GM18861 (cell line): ENCODE data around the gene ROBO1.

ENCODE experiments used
- ATAC-seq: cut with Tn5 transposase; IDR thresholded peaks from one replicate; pipeline ENCODE4 v1.9.1; 2021; ENCODE audit not compliant: unreplicated experiment

Gene ROBO1

DNA sequence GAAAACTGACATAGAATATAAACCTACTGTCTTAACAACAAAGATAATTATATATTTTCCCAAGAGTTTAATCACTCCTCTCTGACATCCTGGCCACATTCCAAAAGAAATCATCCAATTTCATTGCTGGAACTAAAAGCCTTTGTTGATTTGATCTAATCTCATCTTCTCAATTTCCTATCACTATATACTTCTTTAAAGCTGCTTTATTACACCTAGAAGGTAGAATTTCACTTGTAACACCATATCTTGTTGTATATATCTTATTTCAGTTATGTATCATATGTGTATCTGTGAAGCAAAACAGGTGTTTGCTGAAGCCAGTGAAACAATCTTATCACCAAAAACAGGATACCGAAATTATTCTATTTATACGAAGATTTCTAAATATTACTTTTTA, 740.2 kb downstream of the ROBO1 start:
- no peak for ATAC-seq

DNA sequence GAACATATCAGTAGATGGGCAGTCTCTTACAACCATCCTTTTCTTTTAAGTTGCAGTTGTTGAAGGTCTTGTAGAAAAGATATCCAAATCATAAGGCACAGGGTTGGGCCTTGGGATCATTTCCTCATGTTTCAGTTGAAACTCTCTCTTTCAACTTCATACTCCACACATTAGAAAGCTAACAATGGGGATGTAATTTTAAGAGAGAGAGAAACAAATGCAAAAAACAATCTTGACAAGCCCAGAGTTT, 747.9 kb downstream of the ROBO1 start:
- ATAC-seq = no peak

DNA sequence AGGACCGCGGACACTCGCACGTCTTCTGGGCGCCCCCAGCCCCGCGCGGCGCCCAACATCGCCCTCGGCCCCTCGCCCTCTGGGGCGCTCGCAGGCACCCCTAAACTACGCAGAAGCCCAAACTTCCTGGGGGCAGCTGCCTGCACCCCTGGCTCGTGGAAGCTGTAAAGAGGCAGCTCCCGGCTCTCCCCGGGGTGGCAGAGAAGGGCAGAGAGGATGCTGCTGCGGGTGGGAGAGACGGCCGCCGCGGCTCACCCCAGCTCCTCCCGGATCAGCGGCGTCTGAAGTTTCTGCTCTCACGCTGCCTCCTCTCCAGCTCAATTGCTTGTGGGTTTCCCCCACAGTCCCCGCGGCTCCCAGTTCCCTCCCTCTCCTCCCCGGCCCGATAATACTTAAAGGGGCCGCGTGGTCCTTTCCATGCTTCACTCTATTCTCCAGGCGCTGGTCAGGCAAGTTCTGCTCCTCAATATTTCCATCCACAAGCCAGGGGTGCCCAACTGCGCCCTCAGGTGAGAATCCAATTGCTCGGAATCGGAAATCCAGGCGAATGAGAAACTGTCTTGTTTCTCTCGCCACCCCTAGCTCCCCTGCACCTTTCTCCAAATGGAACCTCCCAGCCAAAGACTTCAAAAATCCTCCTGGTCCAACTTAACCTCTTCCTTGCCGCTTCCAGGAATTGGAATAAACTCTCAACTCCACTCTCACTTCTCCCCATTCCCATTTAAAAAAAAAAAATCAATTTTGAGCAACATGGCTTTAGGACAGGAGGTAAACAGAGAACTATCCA, 748.5 kb downstream of the ROBO1 start:
- ATAC-seq = no peak

DNA sequence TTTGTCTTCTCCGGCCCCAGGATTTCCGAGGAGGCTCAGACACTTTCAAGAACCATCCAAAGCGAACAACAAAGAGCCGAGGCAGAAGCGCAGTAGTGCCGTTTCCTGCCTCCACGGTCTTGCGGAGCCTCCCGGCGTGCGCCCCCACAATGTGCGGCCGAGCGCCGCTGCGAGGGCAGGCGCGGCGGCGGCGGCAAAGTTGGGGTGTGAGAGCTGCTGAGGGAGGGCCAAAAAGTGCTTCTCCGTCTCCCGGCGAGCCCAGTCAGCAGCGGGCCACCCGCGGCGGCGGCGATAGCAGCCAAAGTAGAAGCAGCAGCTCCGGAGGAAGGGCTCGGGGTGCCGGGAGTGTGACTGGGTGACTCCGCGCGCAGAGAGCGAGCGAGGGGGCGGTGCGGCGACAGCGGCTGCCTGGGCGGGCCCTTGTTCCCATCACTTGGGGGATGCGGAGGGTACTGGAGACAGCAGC, 749.1 kb downstream of the ROBO1 start:
- ATAC-seq = no peak

DNA sequence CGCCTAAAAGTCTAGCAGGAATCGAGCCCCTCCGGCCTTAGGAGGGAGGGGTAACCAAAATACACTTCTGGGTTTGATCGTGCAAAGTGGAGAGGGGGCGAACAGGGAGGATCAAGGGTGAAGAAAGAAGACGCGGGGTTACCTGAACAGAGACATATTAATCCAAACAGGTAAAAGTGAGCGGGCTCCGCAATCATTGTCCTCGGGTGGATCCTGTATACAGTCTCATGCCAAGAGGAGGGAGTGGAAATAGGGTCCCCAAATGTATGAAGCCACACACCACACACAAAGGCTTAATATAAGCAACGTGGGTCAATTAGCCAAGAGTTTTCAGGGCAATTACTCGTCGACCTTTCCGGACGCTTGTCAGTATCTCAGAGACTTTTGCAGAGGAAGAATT, 749.5 kb downstream of the ROBO1 start:
- no peak for ATAC-seq

DNA sequence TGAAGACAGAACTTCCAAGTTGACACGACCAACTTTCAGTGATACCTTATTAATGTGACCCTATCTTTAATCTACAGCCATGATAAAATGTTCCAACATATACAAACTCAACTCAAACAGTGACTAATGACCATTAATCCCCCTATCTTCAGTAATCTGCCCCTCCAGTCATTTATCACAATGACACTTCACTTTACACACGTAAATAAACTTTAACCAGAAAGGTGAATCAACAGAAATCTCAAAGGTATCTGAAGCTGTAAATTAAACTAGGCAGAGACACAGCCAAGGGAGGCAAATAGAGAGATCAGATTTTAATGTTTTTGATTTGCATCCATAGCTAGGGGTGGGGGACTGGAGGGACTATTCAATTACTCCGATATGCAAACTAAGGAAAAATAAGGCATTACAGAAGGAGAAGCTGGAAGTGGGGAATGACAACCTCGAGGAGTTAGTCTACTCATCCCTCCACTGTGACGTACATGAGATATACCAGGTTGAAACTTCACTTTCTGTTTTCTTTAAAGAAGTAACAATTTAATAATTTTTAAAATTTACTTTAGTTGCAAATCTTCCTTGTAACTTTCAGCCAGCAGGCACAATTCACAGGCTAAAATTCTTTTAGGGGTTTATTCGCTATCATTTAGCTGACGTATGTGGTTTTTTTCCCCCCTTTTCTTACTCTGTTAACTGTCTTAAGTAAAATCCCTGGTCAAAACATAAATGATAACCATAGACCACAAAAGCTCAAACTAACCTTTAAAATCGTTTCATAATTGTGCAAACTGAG, 751.0 kb downstream of the ROBO1 start:
- no peak for ATAC-seq

DNA sequence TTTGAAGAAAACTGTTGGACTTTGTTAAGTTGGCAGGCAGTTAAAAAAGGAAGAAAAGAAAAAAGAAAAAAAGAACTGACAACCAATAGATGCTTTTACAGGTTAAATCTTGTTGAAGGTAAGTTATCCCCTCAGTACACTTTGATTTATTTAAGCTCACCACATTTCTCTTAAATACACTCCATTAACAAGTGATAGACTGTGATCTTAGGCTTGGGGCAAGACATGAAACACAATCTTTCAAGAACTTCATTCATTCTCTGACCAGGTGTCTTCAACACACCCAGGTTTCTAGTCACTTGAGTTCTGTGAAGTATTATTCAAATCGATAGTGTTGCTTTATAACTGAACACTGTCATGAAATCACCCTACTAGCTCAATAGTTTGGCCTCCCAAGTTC, 751.9 kb downstream of the ROBO1 start:
- ATAC-seq = no peak

DNA sequence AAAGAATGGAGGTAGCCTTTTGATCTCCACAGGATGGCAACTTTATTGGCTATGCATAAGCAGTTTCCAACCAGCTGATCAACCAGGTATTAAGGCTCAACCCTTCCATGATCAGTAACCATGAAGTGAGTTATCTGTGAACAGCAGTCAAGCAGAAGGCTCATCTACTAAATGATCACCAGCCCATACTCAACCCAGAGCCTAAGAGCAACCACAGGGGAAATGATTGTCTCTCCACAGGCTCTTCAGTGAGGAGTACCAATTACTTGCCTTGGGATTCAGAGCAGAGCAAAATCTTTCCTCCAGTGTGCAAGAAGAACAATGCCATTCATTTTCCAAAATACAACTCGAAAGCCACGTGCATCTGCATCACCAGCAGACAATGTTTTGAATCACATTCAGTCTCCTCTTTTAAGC, 754.8 kb downstream of the ROBO1 start:
- no peak for ATAC-seq

DNA sequence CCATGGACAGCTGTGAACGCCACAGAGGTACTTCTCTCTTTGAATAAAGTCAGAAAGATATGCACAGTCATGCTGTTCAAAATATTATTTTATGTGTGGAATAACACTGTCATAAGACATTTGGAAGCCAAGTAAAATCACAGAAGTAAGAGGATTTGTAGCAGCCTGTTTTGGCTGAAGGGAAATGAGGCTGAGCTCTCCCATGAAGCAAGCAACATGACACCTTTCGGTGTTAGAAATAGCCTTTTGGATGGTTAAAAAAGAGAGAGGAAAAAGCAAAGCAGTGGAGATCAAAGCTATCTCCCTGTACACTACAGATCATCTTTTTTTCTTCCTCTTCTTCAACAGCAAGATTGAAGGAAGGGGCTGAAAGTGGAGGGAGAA, 755.3 kb downstream of the ROBO1 start:
- no peak for ATAC-seq

DNA sequence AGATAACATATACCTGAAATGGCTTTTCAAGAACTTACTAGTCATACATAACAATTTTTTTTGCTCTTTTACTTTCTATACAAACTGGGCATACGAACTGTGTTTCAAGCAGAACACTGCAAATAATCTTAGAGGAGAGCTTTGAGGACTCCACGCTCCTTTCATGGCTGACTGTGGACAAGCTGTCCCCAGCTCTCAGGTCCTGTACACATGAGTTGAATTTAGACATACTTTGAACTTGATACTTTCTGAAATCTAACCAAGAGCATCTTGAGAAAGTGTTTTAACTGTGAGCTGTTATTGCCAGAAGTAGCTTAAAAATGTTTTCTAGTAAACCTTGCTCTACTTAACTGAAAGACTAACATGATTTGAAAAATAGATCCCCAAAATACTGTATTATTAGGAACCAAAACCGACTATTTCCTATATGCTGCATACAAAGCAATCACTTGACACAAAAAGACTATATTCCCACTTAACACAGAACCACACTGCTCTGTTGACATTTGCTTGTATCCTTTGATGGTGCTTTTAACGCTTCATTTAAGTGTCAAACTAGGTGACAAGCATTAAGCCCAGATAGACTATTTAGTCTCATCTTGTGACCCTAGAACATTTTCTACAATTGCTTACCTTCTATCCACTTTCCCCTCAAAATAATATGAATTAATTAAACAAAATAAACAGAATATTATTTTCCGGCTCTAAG, 755.8 kb downstream of the ROBO1 start:
- no peak for ATAC-seq

DNA sequence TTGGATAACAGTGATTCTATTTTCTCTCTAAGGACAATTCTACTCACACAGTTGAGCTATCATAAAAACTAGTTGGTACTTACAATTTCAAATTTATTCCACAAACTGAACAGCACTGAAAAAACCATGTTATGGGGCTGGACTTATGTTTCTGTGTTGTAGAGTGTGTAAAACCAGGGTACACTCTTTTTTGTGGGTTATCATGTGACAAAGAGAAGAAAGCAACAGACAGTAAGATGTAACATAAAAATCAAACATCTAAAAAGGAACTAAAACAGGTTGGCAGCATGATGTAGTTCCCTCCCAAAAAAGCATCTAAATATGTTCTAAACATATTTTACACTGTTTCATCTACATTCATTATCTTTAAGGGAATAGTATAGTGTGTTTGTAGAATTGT, 757.9 kb downstream of the ROBO1 start:
- no peak for ATAC-seq

DNA sequence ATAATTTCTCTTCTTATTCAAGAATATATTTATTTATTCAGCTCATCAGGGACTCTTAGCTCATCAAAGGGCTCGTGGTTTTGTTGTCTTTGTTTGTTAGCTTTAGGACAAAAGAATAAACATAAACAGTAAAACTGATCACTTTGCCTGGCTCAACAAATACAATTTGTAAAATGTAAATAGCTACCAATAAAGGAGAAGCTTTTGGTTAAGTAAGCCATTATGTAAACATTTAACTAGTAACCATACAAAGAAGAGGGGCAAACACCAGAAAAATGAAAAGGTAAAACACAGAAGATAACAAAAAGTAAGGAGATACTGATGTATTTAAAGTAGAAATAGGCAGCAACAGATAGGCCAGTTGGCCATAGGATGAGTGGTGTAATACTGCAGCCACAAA, 761.7 kb downstream of the ROBO1 start:
- ATAC-seq = no peak

DNA sequence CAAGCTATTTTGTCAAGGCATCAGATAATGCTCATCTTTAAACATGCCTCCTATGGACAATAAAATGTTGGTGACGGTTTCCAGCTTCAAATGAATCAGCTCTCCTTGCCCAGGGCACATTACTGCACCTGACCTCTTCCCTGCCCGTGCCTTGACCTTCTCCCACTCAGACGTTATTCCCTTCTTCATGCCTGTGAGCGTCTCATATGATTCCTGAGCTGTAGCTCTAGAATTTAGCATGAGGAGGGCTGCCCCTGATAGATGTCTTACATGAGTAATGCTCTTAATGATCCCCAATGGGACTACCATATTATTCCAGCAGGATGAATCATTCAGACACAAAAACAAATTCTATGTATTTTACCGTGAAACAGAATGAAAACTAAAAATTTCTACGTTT, 762.7 kb downstream of the ROBO1 start:
- no peak for ATAC-seq

DNA sequence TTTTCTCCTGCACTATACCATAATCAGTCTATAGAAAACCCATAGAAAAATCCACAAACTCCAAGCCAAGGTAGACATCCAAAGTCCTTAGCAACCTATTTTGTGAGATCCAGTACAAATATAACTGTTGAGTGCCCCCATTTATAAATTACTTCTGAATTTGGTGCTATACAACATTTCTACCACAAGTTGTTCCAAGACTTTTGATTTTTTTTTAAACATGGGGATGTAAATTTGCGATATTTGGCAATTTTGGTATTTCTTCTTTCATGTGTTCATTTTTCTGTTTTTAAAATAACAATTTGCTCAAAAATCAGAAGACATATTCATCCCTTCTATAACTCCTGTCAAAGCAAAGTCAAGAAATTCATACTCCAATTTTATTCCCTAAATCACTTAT, 763.8 kb downstream of the ROBO1 start:
- ATAC-seq = no peak

DNA sequence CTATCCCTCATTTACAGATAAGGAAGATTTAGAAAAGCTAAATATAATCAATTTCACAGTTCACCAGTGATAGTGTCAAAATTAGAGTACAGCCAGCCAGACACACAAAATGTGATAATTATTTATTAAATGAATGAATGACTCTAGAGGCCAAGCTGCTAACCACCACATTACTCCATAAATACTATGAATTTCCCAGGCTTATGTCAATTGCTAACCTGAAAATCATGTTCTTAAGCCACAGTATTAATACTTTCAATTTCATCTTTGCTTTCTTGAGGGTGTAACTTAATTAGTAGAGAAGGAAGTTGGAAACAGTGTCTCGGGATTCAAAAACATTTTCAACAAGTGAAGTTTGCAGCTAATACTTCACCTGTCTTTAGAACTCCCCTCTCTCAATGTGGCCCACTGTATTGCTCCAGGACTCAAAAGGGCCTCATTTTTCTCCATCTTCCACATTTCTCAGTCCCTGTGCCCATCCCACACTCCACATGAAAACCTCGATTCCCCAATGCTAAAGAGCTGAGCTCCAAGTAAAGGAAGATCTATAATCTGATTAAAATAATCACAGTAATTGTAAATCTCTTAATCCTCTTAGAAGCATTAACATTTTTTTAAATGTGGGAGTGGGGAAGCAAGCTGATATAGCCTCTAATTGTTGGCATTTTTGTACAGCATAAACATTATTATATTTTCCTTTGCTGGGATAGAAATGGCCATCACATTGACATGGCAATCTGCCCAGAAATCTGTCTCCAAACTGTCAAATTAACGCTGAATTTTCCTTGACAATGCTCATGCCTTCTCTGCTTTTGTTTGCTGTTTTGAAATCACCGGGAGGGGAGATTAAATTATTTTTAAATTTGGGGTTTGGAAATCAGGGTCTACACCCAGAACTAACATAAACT, 765.1 kb downstream of the ROBO1 start:
- no peak for ATAC-seq

DNA sequence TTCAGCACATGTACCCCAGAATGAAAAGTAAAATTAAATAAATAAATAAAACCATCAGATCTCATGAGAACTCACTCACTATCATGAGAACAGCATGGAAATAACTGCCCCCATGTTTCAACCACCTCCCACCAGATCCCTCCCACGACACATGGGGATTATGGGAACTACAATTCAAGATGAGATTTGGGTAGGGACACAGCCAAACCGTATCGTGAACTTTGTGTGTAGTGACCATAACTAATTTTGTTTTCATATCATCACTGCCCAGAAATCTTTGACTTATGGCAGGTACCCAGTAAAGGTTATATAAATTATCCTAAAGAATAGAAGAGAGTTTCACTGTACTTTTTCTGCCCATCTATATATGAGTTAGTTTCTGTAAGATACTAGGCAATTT, 766.5 kb downstream of the ROBO1 start:
- ATAC-seq = no peak

DNA sequence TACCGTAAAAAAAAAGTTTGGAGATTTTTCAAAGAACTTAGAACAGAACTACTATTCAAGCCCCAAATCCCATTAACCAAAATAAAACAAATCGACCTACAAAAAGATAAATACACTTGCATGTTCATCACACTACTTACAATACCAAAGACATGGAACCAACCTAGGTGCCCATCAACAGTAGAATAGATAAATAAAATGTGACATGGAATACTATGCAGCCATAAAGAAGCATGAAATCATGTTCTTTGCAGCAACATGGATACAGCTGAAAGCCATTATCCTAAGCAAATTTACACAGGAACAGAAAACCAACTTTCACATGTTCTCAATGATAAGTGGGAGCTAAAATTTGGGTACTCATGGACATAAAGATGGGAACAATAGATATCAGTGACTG, 768.7 kb downstream of the ROBO1 start:
- ATAC-seq = no peak

DNA sequence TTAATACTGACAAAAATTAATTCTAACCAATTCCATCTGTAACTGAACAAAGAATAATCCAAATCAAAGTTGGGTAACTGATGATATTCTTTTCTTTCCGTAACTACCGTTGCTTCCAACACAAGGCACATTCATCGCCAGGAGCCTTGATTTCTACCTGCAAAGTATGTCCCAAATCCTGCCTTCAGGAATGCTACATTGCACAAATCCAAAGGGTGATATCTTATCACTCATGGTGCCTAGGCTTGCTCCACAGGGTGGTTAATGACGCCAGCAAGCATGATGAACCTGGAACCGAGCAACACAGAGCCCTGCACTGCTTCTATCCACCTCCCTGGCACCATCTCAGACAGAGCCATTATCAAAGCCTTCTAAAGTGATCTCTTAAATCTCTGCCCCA, 772.7 kb downstream of the ROBO1 start:
- no peak for ATAC-seq

DNA sequence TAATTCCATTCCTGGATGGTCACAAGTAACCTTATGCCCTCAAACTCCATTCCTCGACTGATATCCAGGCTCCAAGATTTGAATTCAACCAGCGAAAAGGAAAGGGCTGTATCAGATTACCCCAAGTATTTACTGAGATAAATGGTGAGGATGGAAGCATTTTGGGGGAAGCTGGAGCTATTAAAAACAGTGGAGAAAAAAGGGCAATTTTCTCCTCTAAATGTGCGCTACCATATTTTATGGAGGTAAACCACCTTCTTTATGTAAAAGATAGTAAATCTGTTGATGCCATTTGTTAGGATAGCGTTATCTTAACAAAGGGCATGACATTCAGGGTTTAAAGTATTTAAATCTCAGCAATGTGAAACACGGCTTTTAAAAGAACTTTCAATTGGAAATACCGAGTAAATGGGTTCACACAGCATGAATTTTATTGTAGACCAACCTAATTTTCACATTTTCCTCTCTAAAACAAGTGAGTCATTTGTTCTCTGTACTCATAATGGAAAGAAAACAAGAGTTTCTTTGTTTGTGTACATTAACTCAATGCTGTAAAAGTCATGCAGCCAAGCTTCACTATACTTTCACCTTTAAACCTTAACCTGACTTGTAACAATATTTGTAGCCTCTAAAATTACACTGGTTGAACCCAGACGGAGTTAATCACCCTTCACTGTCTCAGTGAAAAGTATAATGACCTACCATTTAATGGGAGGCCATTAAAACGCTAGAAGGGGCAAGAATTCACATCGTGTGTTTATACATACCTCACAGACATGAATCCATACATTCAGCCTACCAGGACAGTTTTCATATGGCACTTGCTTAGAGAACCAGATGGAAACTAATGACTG, 773.4 kb downstream of the ROBO1 start:
- ATAC-seq = no peak

DNA sequence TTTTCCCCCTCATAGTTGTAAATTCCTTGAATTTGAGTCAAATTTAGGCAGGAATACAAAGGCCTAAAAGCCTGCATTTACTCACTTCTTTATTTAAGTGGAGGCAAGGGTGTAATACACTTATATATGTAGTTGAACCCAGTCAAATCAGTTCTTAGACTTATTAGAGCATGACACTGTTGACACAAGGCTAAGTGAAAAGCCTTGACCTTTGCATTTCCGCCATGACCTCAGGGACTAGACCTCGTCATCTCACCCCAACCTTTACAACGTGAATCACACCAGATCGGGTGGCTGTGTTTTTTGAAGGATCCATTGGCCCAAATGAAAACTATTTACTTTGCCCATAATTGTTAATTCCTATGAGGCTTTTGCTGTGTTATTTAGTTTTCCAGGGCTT, 774.4 kb downstream of the ROBO1 start:
- ATAC-seq = no peak
